Vagina (tissue), 2 donors: ENCODE results near the gene RALB.

Source experiments
- POLR2A ChIP-seq, 2 donors: fragments of 450-650 bp; IDR thresholded peaks; one replicate each; pipeline ENCODE4 v1.6.1; 2017; ENCODE audit warnings: antibody characterized with exemption in 2 of 2, mild to moderate bottlenecking in 2 of 2, moderate library complexity in 2 of 2
- TF ChIP-seq, protein P1 (sequence below), 3 experiments: fragments of 450-650 bp in 2 of 3; fragments of 200-600 bp in 1 of 3; sonication (generic) in 1 of 3; IDR thresholded peaks; one replicate each; pipeline ENCODE4 v1.5.1; 2017 to 2019; ENCODE audit warnings: antibody characterized with exemption in 3 of 3, mild to moderate bottlenecking in 2 of 3, moderate library complexity in 2 of 3

DNA sequence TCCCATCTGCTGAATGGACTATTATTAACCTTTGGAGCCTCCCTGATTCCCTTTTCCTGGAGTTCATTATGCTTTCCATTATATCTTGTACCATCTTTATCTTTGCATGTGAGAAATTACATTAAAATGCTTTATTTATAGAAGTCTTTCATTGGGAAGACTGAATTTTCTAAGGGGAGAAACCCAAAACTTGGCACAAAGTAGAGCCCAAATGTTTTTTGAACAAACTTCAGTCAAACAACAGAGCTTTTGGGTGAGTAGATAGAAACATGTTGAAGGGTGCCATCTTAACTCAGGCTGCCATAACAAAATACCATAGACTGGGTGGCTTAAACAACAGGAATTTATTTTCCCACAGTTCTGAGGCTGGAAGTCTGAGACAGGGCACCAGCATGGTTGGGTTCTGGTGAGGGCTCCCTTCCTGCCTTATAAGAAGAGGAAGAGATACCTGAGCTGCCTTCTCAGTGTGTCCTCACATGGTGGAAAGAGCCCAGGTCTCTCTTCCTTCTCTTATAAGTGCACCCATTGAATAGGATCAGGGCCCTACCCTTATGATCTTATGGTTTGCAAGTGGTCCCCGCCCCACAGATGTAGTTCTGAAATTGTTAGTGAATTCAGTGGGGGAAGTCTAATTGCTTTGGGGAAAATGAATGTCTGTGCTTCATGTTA is 19.2 kb downstream of the RALB start:
- no peak for TF ChIP-seq POLR2A (IDR thresholded peaks at IDR 0.05)
- TF ChIP-seq, protein P1, sequence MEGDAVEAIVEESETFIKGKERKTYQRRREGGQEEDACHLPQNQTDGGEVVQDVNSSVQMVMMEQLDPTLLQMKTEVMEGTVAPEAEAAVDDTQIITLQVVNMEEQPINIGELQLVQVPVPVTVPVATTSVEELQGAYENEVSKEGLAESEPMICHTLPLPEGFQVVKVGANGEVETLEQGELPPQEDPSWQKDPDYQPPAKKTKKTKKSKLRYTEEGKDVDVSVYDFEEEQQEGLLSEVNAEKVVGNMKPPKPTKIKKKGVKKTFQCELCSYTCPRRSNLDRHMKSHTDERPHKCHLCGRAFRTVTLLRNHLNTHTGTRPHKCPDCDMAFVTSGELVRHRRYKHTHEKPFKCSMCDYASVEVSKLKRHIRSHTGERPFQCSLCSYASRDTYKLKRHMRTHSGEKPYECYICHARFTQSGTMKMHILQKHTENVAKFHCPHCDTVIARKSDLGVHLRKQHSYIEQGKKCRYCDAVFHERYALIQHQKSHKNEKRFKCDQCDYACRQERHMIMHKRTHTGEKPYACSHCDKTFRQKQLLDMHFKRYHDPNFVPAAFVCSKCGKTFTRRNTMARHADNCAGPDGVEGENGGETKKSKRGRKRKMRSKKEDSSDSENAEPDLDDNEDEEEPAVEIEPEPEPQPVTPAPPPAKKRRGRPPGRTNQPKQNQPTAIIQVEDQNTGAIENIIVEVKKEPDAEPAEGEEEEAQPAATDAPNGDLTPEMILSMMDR (IDR thresholded peaks at IDR 0.05): no peak
